ENCODE results near the gene C2orf92. TPM values are rescaled to one million over a fixed set of nuclear protein-coding genes. Genes with fewer than 3 reads are reported as not detected.
"Not testable (repeated sequence)": the region's sequence is repeated elsewhere in the genome, so short reads cannot be mapped to it uniquely, and the experiment has no call there.

C2orf92 gene
- total RNA-seq, 2 donors from 2014 or later = 5.1 to 7.1 TPM

GRCh38 chr2:97707362-97708047 lies 38.0 kb downstream of the C2orf92 start:
- intact Hi-C loops (cut with DNase I) = loop anchor here (5.0 to 10.0 kb wide), 2 partner anchors 677 to 1780 kb away; no protein-coding TSS in a partner anchor
- DNase-seq (ENCODE audit: low spot score) = peak; percentile 77

DNA sequence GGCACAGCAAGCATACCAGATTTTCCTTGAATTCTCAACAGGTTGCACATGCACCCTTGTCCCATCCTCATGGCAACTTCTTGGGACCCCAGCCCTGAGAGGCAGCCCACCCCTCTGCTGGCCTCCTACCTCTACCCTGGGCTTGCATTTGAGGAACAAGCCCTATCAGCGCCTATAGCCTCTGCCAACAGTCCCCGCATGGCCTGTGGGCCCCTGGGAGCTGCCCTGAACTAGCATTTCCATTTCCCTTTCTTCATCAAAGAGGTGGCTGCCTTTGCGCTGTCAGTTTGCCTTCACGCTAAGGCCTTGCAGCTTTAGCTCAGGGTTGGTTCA lies 38.5 kb downstream of the C2orf92 start:
- intact Hi-C loops (cut with DNase I) = loop anchor here (5.0 to 10.0 kb wide), 2 partner anchors 677 to 1779 kb away; no protein-coding TSS in a partner anchor
- peak; percentile 54 for DNase-seq (ENCODE audit: low spot score)

- no peak for DNase-seq (ENCODE audit: low spot score)
- intact Hi-C loops (cut with DNase I) = loop anchor here (5.0 to 10.0 kb wide), 2 partner anchors 676 to 1779 kb away; no protein-coding TSS in a partner anchor
Measured at GRCh38 chr2:97708608-97709007, 39.1 kb downstream of the C2orf92 start.

DNA sequence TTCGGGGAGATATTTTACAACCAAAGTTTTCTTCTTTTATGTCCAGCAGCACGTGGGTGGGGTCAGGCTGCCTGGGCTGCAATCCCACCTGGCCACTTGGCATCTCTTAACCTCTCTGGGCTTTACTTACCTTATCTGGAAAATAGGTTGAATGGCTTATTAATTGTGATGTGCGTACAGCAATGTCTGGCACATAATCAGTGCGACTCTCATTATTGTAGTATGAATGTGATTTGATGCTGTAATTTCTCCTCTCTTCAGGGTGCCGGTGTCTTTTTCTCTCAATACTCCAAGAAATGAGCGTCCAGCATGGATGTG lies 41.8 kb downstream of the C2orf92 start:
- intact Hi-C loops (cut with DNase I) = no loop called here
- DNase-seq (ENCODE audit: low spot score) = no peak

DNA sequence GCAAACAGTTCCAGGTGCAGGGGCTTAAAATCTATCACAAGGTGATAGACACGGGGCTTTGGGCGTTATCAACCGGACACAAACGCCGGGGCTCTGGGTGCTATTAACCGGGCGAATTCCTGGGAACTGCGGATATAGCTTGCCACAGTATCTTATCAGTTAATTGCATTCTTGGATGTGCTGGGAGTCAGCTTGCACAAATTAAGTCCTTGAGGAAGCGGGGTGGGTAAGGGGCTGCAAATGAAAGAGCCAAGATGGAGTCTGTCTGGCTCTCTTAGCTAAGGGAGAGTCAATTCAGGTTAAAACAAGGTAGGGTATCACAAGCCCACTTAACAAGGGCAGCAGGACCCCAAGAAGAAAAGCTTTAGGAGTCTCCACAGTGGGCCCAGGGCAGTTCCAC lies 42.7 kb downstream of the C2orf92 start:
- intact Hi-C loops (cut with DNase I) = not testable (repeated sequence)
- DNase-seq (ENCODE audit: low spot score) = peak; percentile 40

GRCh38 chr2:97712693-97713295 lies 43.3 kb downstream of the C2orf92 start:
- intact Hi-C loops (cut with DNase I) = no loop called here

GRCh38 chr2:97713296-97714083 lies 44.0 kb downstream of the C2orf92 start, which contains the start of gene ZAP70:
Gene ZAP70 (plus strand): TSS chr2:97713576. CDS start chr2:97724037, 10,461 bp downstream.
- intact Hi-C loops (cut with DNase I) = no loop called here
- DNase-seq (ENCODE audit: low spot score) = peak; percentile 74

More at GRCh38 chr2:97712693-97713295, 43.3 kb downstream of the C2orf92 start:
- DNase-seq (ENCODE audit: low spot score) = peak; percentile 69

- DNase-seq (ENCODE audit: low spot score) = peak; percentile 73
- intact Hi-C loops (cut with DNase I) = no loop called here
Measured at GRCh38 chr2:97714084-97714949, 44.8 kb downstream of the C2orf92 start.

- intact Hi-C loops (cut with DNase I) = no loop called here
- peak; percentile 75 for DNase-seq (ENCODE audit: low spot score)
Measured at GRCh38 chr2:97714950-97715652, 45.6 kb downstream of the C2orf92 start.

DNA sequence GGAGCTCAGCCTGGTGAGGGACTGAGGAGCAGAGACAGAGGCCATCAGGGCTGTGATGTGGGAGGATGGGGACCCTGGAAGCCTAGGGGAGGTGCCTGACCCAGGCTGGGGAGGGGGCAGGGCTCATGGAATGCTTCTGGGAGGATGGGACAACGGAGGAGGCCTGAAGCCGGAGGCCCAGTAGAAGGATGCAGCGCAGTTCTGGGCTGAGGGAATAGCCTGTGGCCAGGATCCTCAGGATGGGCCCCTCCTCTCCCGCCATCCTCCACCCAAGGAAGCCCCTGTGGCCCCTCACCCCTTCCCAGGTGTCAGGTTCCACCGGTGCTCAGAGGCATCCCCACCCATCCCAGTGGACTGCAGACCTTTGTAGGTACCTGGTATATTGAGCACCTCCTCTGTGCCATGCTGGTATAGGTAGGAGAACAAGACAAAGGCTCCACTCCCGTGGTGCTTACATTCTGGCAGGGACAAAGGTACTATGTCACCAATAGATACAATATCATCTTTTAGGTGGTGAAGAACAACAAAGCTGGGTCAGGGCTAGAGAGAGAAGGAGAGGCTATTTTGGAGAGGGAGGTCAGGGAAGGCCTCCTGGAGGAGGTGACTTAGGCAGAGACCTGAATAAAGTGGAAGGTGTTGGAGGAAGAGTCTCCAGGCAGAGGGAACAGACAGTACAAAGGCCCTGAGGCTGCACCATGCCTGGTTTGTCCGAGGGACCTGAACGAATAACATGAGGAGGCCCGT lies 46.6 kb downstream of the C2orf92 start:
- intact Hi-C loops (cut with DNase I) = no loop called here
- peak; percentile 44 for DNase-seq (ENCODE audit: low spot score)

- intact Hi-C loops (cut with DNase I) = no loop called here
- DNase-seq (ENCODE audit: low spot score) = peak; percentile 65
Measured at GRCh38 chr2:97716695-97717612, 47.4 kb downstream of the C2orf92 start.

GRCh38 chr2:97717613-97717995 lies 48.1 kb downstream of the C2orf92 start:
- intact Hi-C loops (cut with DNase I) = no loop called here
- no peak for DNase-seq (ENCODE audit: low spot score)

GRCh38 chr2:97718051-97718882 lies 48.8 kb downstream of the C2orf92 start:
- intact Hi-C loops (cut with DNase I) = no loop called here
- peak; percentile 82 for DNase-seq (ENCODE audit: low spot score)

DNA sequence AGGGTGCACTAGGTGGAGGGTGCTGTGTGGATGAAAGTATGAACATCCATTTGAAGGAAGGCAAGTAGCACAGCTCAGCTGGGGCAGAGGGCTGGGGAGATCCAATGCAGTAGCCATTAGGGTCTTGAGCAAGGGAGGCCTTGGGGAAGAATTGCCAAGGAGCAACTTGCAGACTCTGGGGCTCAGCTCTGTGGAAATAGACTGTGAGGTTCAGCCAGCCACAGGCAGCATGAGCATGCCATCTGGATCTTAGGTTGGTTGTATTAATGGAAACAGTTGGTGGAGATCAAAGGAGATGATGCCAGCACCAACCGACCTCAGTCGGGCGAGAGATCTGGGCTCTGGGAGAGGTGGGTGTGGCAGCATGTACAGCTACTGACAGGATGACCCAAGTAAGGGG lies 49.4 kb downstream of the C2orf92 start:
- intact Hi-C loops (cut with DNase I) = no loop called here
- DNase-seq (ENCODE audit: low spot score) = peak; percentile 61

- DNase-seq (ENCODE audit: low spot score) = peak; percentile 29
- intact Hi-C loops (cut with DNase I) = no loop called here
Measured at GRCh38 chr2:97719362-97720155, 50.0 kb downstream of the C2orf92 start.

All from posterior vena cava (tissue), 2 donors.